ENCODE data around the gene TRABD2B. TPM values are rescaled to one million over a fixed set of nuclear protein-coding genes. Genes with fewer than 3 reads are reported as not detected.

Gene TRABD2B
- total RNA-seq, 5 donors from 2014 or later (not counting 1 experiment from before 2014, with no cell fraction given): not detected

DNA sequence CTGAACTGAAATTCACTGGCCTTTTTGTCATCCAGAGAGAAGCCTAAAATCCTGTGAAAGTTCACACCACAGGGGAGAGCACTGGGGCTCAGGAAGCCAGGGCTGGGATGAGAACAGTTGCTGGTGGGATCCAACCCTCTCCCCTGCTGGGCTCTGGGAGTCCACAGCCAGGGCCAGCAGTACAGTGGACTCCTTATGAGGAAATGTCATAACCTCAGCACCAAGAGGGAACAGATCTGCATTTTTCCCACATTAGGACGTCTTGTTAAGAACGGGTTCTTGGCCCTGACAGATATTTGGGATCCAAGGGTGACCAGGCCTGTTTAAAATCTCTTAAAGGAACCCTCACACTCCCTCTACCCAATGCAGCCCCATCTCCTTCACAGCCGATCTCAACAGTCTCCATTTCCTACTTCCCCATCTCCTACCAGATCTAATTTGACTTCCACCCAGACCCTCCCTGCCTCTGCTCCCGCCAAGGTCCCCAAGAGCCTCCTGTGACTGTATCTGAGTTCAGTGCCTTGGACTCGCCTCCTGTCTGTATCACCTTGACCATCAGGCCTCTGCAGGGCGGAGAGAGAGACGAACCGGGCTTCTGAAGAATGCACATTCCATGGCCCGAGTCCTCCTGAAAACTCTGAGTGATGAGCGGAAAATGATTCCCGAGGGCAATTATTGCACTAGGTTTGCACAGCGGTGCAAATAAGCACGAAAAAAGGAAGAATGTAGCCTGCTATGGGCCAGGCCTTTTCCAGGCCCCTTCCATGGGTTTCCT is 159.9 kb downstream of the TRABD2B start:
- Mint-ChIP-seq H3K27ac (no peak overlapping the region), H3K4me1 (no peaks in the 10 kb centered on the region), H3K4me3 (no peak overlapping the region), H3K9me3 (peaks cover 4 to 12% (median 6%) of the 10 kb centered on the region in 3 donors), H3K27me3 (peaks cover 4 to 10% of the 10 kb centered on the region in 2 donors), H3K36me3 (no peaks in the 10 kb centered on the region)
- H3K9me3 ChIP-seq: no peaks in the 10 kb centered on the region
- peaks cover 0 to 14% of the 10 kb centered on the region in 2 experiments for H3K27me3 ChIP-seq (replicated peaks in 1 of 2; ENCODE audit: control insufficient read depth in 2 of 2, extremely low read depth in 1 of 2, insufficient read depth in 2 of 2, low read length in 1 of 2)
- H3K4me3 ChIP-seq (ENCODE audit: control insufficient read depth in 1 of 2, extremely low read depth in 1 of 2, low read length in 1 of 2): no peak overlapping the region
- no peaks in the 10 kb centered on the region for H3K4me1 ChIP-seq (ENCODE audit: control insufficient read depth in 1 of 2, extremely low read depth in 1 of 2, insufficient read depth in 2 of 2, low read length in 2 of 2)
- DNase-seq (no peak), ATAC-seq (replicated peaks in 1 of 4) (no peak)
- H3K27ac ChIP-seq (ENCODE audit: low read length): no peak overlapping the region
- ChIA-PET CTCF (no interaction called here), POLR2A (no interaction called here)
- 86% methylated on average over 11 of the region's 13 CpGs for WGBS (ENCODE audit: insufficient coverage)
- no peaks in the 10 kb centered on the region for H3K36me3 ChIP-seq (ENCODE audit: control insufficient read depth in 2 of 2, extremely low read depth in 1 of 2, insufficient read depth in 1 of 2, low read length in 1 of 2)

DNA sequence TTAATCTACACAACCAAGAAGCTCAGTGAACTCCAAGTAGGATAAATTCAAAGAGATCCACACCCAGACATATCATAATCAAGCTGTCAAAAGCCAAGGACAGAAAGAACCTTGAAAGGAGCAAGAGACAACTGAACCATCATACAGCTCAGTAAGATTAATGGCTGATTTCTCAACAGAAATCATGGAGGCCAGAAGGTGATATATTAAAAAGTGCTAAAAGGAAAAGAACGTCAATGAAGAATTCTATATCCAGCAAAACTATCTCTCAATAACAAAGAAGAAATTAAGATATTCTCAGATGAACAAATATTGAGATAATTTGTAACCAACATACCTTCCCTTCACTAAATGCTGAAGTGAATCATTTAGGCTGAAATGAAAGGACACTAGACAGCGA is 161.8 kb downstream of the TRABD2B start:
- Mint-ChIP-seq H3K9me3 (peaks cover 4 to 12% (median 6%) of the 10 kb centered on the region in 3 donors), H3K4me1 (no peaks in the 10 kb centered on the region), H3K36me3 (no peaks in the 10 kb centered on the region), H3K27ac (no peak overlapping the region), H3K27me3 (peaks cover 8 to 16% of the 10 kb centered on the region in 2 donors), H3K4me3 (no peak overlapping the region)
- H3K4me3 ChIP-seq (ENCODE audit: control insufficient read depth in 1 of 2, extremely low read depth in 1 of 2, low read length in 1 of 2): no peak overlapping the region
- no peaks in the 10 kb centered on the region for H3K4me1 ChIP-seq (ENCODE audit: control insufficient read depth in 1 of 2, extremely low read depth in 1 of 2, insufficient read depth in 2 of 2, low read length in 2 of 2)
- WGBS (ENCODE audit: insufficient coverage): no CpG with 5 or more reads among the region's 2 CpGs
- DNase-seq (no peak), ATAC-seq (replicated peaks in 1 of 4) (no peak)
- POLR2A ChIA-PET: no interaction called here
- H3K9me3 ChIP-seq: no peaks in the 10 kb centered on the region
- CTCF ChIA-PET: no interaction called here
- H3K27ac ChIP-seq (ENCODE audit: low read length): no peak overlapping the region
- H3K27me3 ChIP-seq (replicated peaks in 1 of 2; ENCODE audit: control insufficient read depth in 2 of 2, extremely low read depth in 1 of 2, insufficient read depth in 2 of 2, low read length in 1 of 2): peaks cover 0 to 15% of the 10 kb centered on the region in 2 experiments
- H3K36me3 ChIP-seq (ENCODE audit: control insufficient read depth in 2 of 2, extremely low read depth in 1 of 2, insufficient read depth in 1 of 2, low read length in 1 of 2): no peaks in the 10 kb centered on the region

DNA sequence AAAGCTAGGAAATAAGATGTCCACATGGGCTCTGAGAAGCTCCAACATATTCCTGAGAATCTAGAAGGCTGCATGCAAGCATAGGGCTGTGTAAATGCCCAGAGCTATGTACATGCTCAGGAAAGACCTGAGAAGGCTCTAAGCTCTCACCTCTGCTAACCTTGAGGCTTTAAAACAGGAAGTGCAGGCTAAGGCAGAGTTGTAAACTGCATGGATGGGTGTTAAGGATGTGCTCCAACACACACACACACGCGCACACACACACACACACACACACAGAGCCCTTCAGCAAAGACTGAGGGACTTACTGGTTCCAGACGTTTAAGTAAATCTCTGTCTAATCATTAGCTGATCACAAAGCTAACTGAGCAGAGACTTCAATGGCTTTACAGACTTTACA is 162.9 kb downstream of the TRABD2B start:
- Histone ChIP-seq H3K36me3 (ENCODE audit: control insufficient read depth in 2 of 2, extremely low read depth in 1 of 2, insufficient read depth in 1 of 2, low read length in 1 of 2) (no peaks in the 10 kb centered on the region), H3K27me3 (replicated peaks in 1 of 2; ENCODE audit: control insufficient read depth in 2 of 2, extremely low read depth in 1 of 2, insufficient read depth in 2 of 2, low read length in 1 of 2) (peaks cover 0 to 18% of the 10 kb centered on the region in 2 experiments), H3K27ac (ENCODE audit: low read length) (no peak overlapping the region), H3K9me3 (no peaks in the 10 kb centered on the region), H3K4me1 (ENCODE audit: control insufficient read depth in 1 of 2, extremely low read depth in 1 of 2, insufficient read depth in 2 of 2, low read length in 2 of 2) (no peaks in the 10 kb centered on the region), H3K4me3 (ENCODE audit: control insufficient read depth in 1 of 2, extremely low read depth in 1 of 2, low read length in 1 of 2) (no peak overlapping the region)
- ATAC-seq (replicated peaks in 1 of 4) (no peak), DNase-seq (no peak)
- H3K27ac Mint-ChIP-seq: no peak overlapping the region
- ChIA-PET POLR2A (interaction anchor here in 1 of 2 donors (0.7 kb wide), 1 partner anchor 17 kb away, joined by 9 read pairs; no protein-coding TSS in a partner anchor), CTCF (interaction anchor here in 1 of 2 donors (0.7 kb wide), 1 partner anchor 16 kb away, joined by 3 read pairs; no protein-coding TSS in a partner anchor)
- no peaks in the 10 kb centered on the region for H3K36me3 Mint-ChIP-seq
- peaks cover 4 to 12% (median 6%) of the 10 kb centered on the region in 3 donors for H3K9me3 Mint-ChIP-seq
- H3K4me1 Mint-ChIP-seq: no peaks in the 10 kb centered on the region
- H3K4me3 Mint-ChIP-seq: no peak overlapping the region
- WGBS (ENCODE audit: insufficient coverage): no CpG with 5 or more reads among the region's 3 CpGs
- peaks cover 8 to 21% of the 10 kb centered on the region in 2 donors for H3K27me3 Mint-ChIP-seq

GRCh38 chr1:47830641-47831333 is 166.4 kb downstream of the TRABD2B start:
- H3K27me3 ChIP-seq (replicated peaks in 1 of 2; ENCODE audit: control insufficient read depth in 2 of 2, extremely low read depth in 1 of 2, insufficient read depth in 2 of 2, low read length in 1 of 2): peaks cover 0 to 18% of the 10 kb centered on the region in 2 experiments
- H3K9me3 ChIP-seq: no peaks in the 10 kb centered on the region
- no peaks in the 10 kb centered on the region for H3K36me3 ChIP-seq (ENCODE audit: control insufficient read depth in 2 of 2, extremely low read depth in 1 of 2, insufficient read depth in 1 of 2, low read length in 1 of 2)
- Mint-ChIP-seq H3K4me3 (no peak overlapping the region), H3K9me3 (peaks cover 3 to 9% (median 6%) of the 10 kb centered on the region in 3 donors), H3K27ac (no peak overlapping the region), H3K27me3 (peaks cover 4 to 19% of the 10 kb centered on the region in 2 donors), H3K4me1 (no peaks in the 10 kb centered on the region), H3K36me3 (no peaks in the 10 kb centered on the region)
- H3K27ac ChIP-seq (ENCODE audit: low read length): no peak overlapping the region
- ChIA-PET CTCF (no interaction called here), POLR2A (no interaction called here)
- 77% methylated on average over 8 of the region's 13 CpGs for WGBS (ENCODE audit: insufficient coverage)
- H3K4me3 ChIP-seq (ENCODE audit: control insufficient read depth in 1 of 2, extremely low read depth in 1 of 2, low read length in 1 of 2): no peak overlapping the region
- no peak for ATAC-seq (replicated peaks in 1 of 4)
- no peak for DNase-seq
- H3K4me1 ChIP-seq (ENCODE audit: control insufficient read depth in 1 of 2, extremely low read depth in 1 of 2, insufficient read depth in 2 of 2, low read length in 2 of 2): no peaks in the 10 kb centered on the region

DNA sequence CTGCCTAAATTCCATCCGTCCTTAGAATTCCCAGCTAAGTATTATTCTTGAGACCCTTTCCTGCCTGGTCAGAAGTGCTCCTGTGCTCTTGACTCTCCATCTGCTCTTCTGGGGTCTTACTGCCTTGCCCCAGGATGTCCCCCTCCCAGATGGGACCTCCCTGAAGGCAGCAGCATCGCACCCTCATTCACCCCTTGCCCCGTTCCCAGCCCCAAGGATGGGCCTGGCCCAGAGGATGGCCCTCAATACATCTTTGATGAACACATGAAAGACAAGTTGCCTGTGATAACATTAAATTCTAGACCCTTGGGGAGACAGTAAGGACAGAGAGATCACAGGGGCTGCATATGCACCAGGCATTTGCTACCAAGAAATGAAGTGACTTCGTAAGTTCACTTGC is 167.2 kb downstream of the TRABD2B start:
- Histone ChIP-seq H3K4me3 (ENCODE audit: control insufficient read depth in 1 of 2, extremely low read depth in 1 of 2, low read length in 1 of 2) (no peak overlapping the region), H3K4me1 (ENCODE audit: control insufficient read depth in 1 of 2, extremely low read depth in 1 of 2, insufficient read depth in 2 of 2, low read length in 2 of 2) (no peaks in the 10 kb centered on the region), H3K36me3 (ENCODE audit: control insufficient read depth in 2 of 2, extremely low read depth in 1 of 2, insufficient read depth in 1 of 2, low read length in 1 of 2) (no peaks in the 10 kb centered on the region), H3K27ac (ENCODE audit: low read length) (no peak overlapping the region), H3K9me3 (no peaks in the 10 kb centered on the region), H3K27me3 (replicated peaks in 1 of 2; ENCODE audit: control insufficient read depth in 2 of 2, extremely low read depth in 1 of 2, insufficient read depth in 2 of 2, low read length in 1 of 2) (peaks cover 0 to 18% of the 10 kb centered on the region in 2 experiments)
- 58% methylated on average over 3 of the region's 4 CpGs for WGBS (ENCODE audit: insufficient coverage)
- no peak overlapping the region for H3K4me3 Mint-ChIP-seq
- H3K4me1 Mint-ChIP-seq: no peaks in the 10 kb centered on the region
- CTCF ChIA-PET: no interaction called here
- H3K9me3 Mint-ChIP-seq: peaks cover 0 to 1% (median 0%) of the 10 kb centered on the region in 3 donors
- no peaks in the 10 kb centered on the region for H3K36me3 Mint-ChIP-seq
- POLR2A ChIA-PET: no interaction called here
- peaks cover 4 to 19% of the 10 kb centered on the region in 2 donors for H3K27me3 Mint-ChIP-seq
- ATAC-seq (replicated peaks in 1 of 4): no peak
- no peak for DNase-seq
- no peak overlapping the region for H3K27ac Mint-ChIP-seq

- ATAC-seq (replicated peaks in 1 of 4) (no peak), DNase-seq (no peak)
- H3K27me3 ChIP-seq (replicated peaks in 1 of 2; ENCODE audit: control insufficient read depth in 2 of 2, extremely low read depth in 1 of 2, insufficient read depth in 2 of 2, low read length in 1 of 2): peaks cover 0 to 18% of the 10 kb centered on the region in 2 experiments
- peaks cover 4 to 19% of the 10 kb centered on the region in 2 donors for H3K27me3 Mint-ChIP-seq
- ChIA-PET CTCF (no interaction called here), POLR2A (no interaction called here)
- 78% methylated on average over 1 of the region's 2 CpGs for WGBS (ENCODE audit: insufficient coverage)
- H3K9me3 ChIP-seq: no peaks in the 10 kb centered on the region
- H3K4me1 Mint-ChIP-seq: no peaks in the 10 kb centered on the region
- no peaks in the 10 kb centered on the region for H3K4me1 ChIP-seq (ENCODE audit: control insufficient read depth in 1 of 2, extremely low read depth in 1 of 2, insufficient read depth in 2 of 2, low read length in 2 of 2)
- no peak overlapping the region for H3K4me3 ChIP-seq (ENCODE audit: control insufficient read depth in 1 of 2, extremely low read depth in 1 of 2, low read length in 1 of 2)
- H3K4me3 Mint-ChIP-seq: no peak overlapping the region
- H3K9me3 Mint-ChIP-seq: no peaks in the 10 kb centered on the region
- no peaks in the 10 kb centered on the region for H3K36me3 Mint-ChIP-seq
- H3K27ac Mint-ChIP-seq: no peak overlapping the region
- H3K36me3 ChIP-seq (ENCODE audit: control insufficient read depth in 2 of 2, extremely low read depth in 1 of 2, insufficient read depth in 1 of 2, low read length in 1 of 2): no peaks in the 10 kb centered on the region
- H3K27ac ChIP-seq (ENCODE audit: low read length): no peak overlapping the region
Measured at GRCh38 chr1:47828978-47829377, 168.2 kb downstream of the TRABD2B start.
